ENCODE results near the gene PRKCZ. TPM values are rescaled to one million over a fixed set of nuclear protein-coding genes. Genes with fewer than 3 reads are reported as not detected.

The PRKCZ gene
- total RNA-seq, 2 experiments from 2014 or later: 17.8 to 19.0 TPM

GRCh38 chr1:2028870-2029560, 21.2 kb upstream of the PRKCZ start:
- DNase-seq: peak in 1 of 14 experiments; percentile 9
- no peaks in the 10 kb centered on the region for H3K9me3 Mint-ChIP-seq
- intact Hi-C loops (cut with DNase I, micrococcal nuclease): no loop called here

DNA sequence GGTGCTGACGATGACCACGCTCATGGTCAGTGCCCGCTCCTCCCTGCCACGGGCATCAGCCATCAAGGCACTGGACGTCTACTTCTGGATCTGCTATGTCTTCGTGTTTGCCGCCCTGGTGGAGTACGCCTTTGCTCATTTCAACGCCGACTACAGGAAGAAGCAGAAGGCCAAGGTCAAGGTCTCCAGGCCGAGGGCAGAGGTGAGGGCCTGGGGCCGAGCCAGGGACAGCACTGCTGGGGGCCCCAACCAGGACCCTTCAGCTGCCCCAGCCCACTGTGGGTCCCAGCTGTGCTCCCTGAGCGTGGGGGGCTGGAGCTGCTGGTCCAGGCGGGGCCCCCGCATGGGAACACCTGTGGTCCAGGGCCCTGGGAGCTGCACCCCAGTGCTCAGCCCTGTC, 20.6 kb upstream of the PRKCZ start:
- CTCF ChIA-PET: no interaction called here
- Histone ChIP-seq H3K36me3 (ENCODE audit: insufficient read depth, low read length) (no peaks in the 10 kb centered on the region), H3K4me3 (ENCODE audit: low read length) (no peak overlapping the region), H3K9me3 (ENCODE audit: control insufficient read depth in 1 of 2, insufficient read depth in 1 of 2, low read length in 2 of 2) (peaks cover 0 to 11% of the 10 kb centered on the region in 2 experiments), H3K27ac (ENCODE audit: low read depth in 1 of 2, low read length in 2 of 2) (no peak overlapping the region), H3K27me3 (ENCODE audit: control insufficient read depth in 1 of 2, insufficient read depth in 2 of 2, low read length in 2 of 2) (peaks cover 0 to 3% of the 10 kb centered on the region in 2 experiments), H3K4me1 (ENCODE audit: insufficient read depth, low read length) (peaks cover 14% of the 10 kb centered on the region)
- peaks cover 6% of the 10 kb centered on the region for H3K27me3 Mint-ChIP-seq
- H3K36me3 Mint-ChIP-seq (ENCODE audit: low read depth): no peaks in the 10 kb centered on the region
- no peak overlapping the region for H3K4me3 Mint-ChIP-seq
- no peak for TF ChIP-seq CTCF (IDR thresholded peaks at IDR 0.05)
- no peak overlapping the region for H3K27ac Mint-ChIP-seq
- no peak for ATAC-seq (ENCODE audit: poor library complexity)
- no peaks in the 10 kb centered on the region for H3K9me3 Mint-ChIP-seq
- DNase-seq: peak in 1 of 14 experiments; percentile 12
- no peaks in the 10 kb centered on the region for H3K4me1 Mint-ChIP-seq (ENCODE audit: low read depth)
- POLR2A ChIA-PET: no interaction called here
- intact Hi-C loops (cut with DNase I, micrococcal nuclease): no loop called here

More at GRCh38 chr1:2028870-2029560, 21.2 kb upstream of the PRKCZ start:
- H3K4me1 ChIP-seq (ENCODE audit: insufficient read depth, low read length): peaks cover 14% of the 10 kb centered on the region
- Mint-ChIP-seq H3K4me1 (ENCODE audit: low read depth) (no peaks in the 10 kb centered on the region), H3K36me3 (ENCODE audit: low read depth) (no peaks in the 10 kb centered on the region), H3K27me3 (peaks cover 7% of the 10 kb centered on the region), H3K4me3 (no peak overlapping the region), H3K27ac (no peak overlapping the region)
- no peaks in the 10 kb centered on the region for H3K36me3 ChIP-seq (ENCODE audit: insufficient read depth, low read length)
- H3K27ac ChIP-seq (ENCODE audit: low read depth in 1 of 2, low read length in 2 of 2): no peak overlapping the region
- H3K27me3 ChIP-seq (ENCODE audit: control insufficient read depth in 1 of 2, insufficient read depth in 2 of 2, low read length in 2 of 2): peaks cover 0 to 9% of the 10 kb centered on the region in 2 experiments
- ChIA-PET CTCF (no interaction called here), POLR2A (no interaction called here)
- H3K9me3 ChIP-seq (ENCODE audit: control insufficient read depth in 1 of 2, insufficient read depth in 1 of 2, low read length in 2 of 2): peaks cover 0 to 17% of the 10 kb centered on the region in 2 experiments
- no peak for TF ChIP-seq CTCF (IDR thresholded peaks at IDR 0.05)
- H3K4me3 ChIP-seq (ENCODE audit: low read length): no peak overlapping the region
- ATAC-seq (ENCODE audit: poor library complexity): no peak

GRCh38 chr1:2030076-2030871, 19.9 kb upstream of the PRKCZ start:
- CTCF ChIA-PET: no interaction called here
- H3K27me3 Mint-ChIP-seq: peaks cover 6% of the 10 kb centered on the region
- H3K4me1 Mint-ChIP-seq (ENCODE audit: low read depth): no peaks in the 10 kb centered on the region

More at GRCh38 chr1:2030076-2030871, 19.9 kb upstream of the PRKCZ start:
- no peak overlapping the region for H3K27ac Mint-ChIP-seq
- no peak overlapping the region for H3K4me3 Mint-ChIP-seq
- DNase-seq: no peak
- intact Hi-C loops (cut with DNase I, micrococcal nuclease): no loop called here
- H3K27me3 ChIP-seq (ENCODE audit: control insufficient read depth in 1 of 2, insufficient read depth in 2 of 2, low read length in 2 of 2): peaks cover 0 to under 1% of the 10 kb centered on the region in 2 experiments
- H3K36me3 Mint-ChIP-seq (ENCODE audit: low read depth): no peaks in the 10 kb centered on the region
- H3K9me3 Mint-ChIP-seq: no peaks in the 10 kb centered on the region
- no peaks in the 10 kb centered on the region for H3K36me3 ChIP-seq (ENCODE audit: insufficient read depth, low read length)
- H3K27ac ChIP-seq (ENCODE audit: low read depth in 1 of 2, low read length in 2 of 2): no peak overlapping the region
- H3K4me1 ChIP-seq (ENCODE audit: insufficient read depth, low read length): peaks cover 9% of the 10 kb centered on the region
- POLR2A ChIA-PET: no interaction called here
- H3K4me3 ChIP-seq (ENCODE audit: low read length): no peak overlapping the region
- H3K9me3 ChIP-seq (ENCODE audit: control insufficient read depth in 1 of 2, insufficient read depth in 1 of 2, low read length in 2 of 2): peaks cover 0 to 4% of the 10 kb centered on the region in 2 experiments
- ATAC-seq (ENCODE audit: poor library complexity): no peak
- no peak for TF ChIP-seq CTCF (IDR thresholded peaks at IDR 0.05)
